LNCAP (cell line): Measurements from ENCODE around the gene C12orf56.

ENCODE experiments used
- TF ChIP-seq, protein P1 (sequence below): fragments of 450-650 bp; IDR thresholded peaks from 2 replicates; pipeline ENCODE4 v1.5.1; 2017; ENCODE audit warnings: mild to moderate bottlenecking

C12orf56 gene

DNA sequence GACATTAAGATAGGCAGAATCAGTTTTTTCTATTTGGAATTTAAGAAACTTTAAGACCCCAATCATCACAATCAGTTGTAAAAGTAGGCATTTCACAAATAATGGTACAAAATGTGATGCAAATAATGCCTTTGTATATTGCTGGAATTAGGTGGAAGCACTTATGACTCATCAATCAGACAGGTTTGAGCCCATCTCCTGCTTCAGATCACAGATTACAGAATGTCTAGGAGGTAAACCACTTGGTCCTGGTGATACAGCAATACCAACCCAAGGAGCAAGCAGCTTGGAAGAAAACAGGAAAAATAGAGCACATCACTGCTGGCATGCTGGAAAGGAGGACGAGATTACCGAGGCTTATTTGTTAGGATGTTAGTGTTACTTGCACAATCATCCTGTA, 57.6 kb downstream of the C12orf56 start:
- TF ChIP-seq, protein P1, sequence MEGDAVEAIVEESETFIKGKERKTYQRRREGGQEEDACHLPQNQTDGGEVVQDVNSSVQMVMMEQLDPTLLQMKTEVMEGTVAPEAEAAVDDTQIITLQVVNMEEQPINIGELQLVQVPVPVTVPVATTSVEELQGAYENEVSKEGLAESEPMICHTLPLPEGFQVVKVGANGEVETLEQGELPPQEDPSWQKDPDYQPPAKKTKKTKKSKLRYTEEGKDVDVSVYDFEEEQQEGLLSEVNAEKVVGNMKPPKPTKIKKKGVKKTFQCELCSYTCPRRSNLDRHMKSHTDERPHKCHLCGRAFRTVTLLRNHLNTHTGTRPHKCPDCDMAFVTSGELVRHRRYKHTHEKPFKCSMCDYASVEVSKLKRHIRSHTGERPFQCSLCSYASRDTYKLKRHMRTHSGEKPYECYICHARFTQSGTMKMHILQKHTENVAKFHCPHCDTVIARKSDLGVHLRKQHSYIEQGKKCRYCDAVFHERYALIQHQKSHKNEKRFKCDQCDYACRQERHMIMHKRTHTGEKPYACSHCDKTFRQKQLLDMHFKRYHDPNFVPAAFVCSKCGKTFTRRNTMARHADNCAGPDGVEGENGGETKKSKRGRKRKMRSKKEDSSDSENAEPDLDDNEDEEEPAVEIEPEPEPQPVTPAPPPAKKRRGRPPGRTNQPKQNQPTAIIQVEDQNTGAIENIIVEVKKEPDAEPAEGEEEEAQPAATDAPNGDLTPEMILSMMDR, result no peak

DNA sequence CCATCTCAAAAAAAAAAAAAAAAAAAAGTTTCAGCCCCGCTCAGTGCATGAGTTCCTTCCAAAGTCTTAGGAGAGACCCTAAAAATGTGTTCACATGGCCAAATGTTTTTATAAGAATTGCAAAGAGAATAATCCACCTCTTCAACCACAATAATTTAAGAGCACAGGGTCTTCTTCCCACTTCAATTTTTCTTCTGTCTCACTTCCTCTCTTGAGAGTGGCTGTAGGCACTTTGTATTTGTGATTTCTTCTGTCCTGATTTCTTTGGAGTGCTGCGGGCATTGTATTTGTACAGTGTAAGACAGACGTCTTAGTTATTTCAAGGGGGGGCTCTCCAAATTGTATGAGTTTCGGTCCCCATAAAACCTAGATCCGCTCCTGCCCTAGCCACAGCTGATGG, 58.3 kb downstream of the C12orf56 start:
- TF ChIP-seq, protein P1, result no peak

DNA sequence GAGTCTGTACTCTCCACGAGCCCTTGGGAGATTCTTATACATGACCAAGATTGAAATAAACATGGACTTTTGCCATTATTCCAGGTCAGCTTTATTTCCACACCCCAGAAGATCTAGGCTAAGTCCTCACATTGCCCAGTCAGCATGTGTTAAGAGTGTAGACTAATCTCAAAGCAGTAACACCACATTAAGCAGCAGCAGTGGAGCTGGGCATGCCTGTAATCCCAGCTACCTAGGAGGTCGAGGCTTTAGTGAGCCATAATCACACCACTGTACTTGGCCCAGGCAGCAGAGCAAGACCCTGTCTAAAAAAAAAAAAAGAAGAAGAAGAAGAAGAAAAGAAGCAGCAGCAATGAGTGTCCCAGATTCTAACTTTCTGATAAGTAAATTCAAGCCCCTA, 65.5 kb downstream of the C12orf56 start:
- TF ChIP-seq, protein P1, result no peak

DNA sequence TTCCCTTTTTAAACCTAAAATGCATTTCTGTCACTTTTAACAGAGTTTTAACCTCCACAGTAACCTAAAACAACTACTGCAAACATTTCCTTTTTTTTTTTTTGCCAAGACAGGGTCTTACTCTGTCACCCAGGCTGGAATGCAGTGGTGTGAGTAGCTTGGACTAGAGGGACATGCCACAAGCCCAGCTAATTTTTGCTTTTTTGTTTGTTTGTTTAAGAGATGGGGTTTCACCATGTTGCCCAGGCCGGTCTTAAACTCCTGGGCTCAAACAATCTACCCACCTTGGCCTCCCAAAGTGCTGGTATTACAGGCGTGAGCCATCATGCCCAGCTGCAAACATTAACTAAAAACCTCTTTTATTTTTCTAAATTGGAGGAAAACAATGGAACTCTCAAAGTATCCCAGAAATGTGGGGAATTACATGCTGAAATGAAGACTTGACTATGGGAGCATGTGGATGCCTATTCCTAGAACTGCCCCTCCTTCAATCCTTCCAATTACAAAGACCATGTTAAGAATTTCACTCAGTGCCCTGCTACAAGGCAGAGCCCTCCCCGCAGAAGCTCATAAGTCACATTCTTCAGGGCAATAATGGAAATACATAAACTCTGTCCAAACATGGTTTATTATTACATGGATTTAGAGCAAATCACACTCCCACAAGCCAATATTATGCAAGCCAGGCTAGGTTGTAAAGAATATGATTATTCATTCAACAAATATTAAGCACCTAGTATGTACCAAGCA, 66.9 kb downstream of the C12orf56 start:
- TF ChIP-seq, protein P1, result no peak

DNA sequence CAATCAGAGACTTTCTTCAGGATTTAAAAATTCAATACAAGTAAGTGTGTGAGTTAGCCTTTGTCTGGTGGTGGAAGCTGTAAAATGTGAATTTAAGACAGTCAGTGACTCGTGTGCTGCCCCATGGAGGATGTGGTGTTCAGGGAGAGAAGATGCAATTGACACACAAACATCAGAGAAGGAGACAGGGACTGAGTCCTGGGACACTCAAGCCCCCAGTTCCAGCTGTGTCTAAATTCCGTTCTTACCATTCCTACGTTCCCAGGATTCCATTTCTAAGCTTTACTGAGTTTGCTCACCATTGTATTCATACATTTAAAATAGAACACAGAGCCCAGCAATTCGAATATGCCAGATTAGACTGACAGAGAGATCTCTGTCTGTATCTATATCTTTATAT, 67.6 kb downstream of the C12orf56 start:
- TF ChIP-seq, protein P1, result no peak

DNA sequence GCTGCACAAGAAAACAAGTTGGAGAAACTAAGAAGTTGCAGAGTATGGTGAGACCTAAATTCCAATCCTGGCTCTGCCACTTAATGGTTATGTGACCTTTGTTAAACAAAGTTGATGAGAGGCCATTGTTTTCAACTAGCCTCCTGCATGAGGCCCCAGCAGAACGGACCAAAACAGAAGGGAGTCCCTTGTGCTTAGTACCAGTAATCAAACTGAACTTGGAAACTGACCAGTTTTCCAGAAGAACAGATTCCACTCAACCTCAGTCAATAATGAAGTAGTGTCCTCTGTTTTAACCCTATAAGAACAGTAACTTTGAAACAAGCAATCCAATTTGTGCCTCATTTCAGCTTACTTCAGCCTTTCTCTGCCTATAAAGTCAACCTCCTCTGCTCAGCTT, 69.9 kb downstream of the C12orf56 start:
- TF ChIP-seq, protein P1, result no peak

DNA sequence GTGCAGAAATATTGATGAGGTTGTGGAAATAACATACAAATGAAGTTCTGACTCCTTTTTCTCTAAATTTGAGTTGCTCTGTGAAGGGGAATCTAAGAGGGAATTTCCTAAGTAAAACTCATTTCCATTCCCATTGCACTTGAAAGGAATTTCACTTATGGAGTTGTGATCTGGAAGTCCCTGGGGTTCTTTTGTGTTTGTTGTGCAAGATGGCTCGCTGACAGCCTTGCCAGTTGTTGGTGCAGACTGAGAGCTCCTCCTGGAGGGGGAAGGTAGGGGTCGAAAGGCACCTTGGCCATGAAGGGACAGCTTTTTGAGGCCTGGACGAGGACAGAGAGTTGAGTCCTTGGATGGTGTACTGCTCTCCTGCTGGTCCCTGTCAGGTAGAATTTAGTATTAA, 72.0 kb downstream of the C12orf56 start:
- TF ChIP-seq, protein P1, result no peak

DNA sequence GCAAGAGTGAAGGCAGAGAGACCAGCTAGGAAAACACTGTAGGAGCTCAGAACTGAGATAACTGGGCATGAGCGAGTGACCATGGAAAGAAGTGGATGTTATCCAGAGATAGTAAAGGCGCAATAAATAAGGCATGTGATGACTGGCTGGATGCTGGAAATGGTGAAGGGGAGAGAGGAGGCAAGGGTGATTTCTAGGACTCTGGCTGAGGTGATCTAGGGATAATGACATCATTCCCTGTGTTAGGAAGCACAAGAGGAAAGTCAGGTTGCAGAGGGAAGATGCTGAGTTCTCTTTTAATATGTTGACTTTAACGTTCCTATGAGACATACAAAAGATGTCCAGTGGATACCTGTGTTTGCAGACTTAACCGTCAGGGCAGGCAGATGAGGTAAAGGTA, 78.7 kb downstream of the C12orf56 start:
- TF ChIP-seq, protein P1, result no peak
